ENCODE data around the gene ANKS3.

Gene ANKS3

GRCh38 chr16:4734063-4734729, at the start of gene ANKS3, which contains the start of gene DNAAF8:
TSS of gene ANKS3 (minus strand) at chr16:4734271. CDS start at chr16:4730149, 4,122 bp downstream.
TSS of gene DNAAF8 (plus strand) at chr16:4734537. CDS start at chr16:4736515, 1,978 bp downstream.
- peak; percentile 72 for DNase-seq (ENCODE audit: low read depth)

GRCh38 chr16:4783251-4783950, 49.3 kb upstream of the ANKS3 start:
- DNase-seq (ENCODE audit: low read depth) = no peak

DNA sequence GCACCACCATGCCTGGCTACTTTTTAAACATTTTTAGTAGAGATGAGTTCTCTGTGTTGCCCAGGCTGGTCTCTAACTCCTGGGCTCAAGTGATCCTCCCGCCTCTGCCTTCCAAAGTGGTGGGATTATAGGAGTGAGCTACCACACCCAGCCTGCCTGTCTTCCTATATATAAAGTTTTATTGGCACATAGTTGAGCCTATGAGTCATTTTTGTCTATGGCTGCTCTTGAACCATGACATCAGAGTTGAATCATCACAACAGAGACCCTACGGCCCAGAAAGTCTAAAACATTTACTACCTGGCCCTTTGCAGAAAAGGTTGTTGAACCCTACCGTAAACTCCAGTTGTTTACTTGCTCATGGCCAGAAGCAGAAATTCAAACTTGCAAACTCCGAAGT, 46.2 kb upstream of the ANKS3 start:
- no peak for DNase-seq (ENCODE audit: low read depth)

DNA sequence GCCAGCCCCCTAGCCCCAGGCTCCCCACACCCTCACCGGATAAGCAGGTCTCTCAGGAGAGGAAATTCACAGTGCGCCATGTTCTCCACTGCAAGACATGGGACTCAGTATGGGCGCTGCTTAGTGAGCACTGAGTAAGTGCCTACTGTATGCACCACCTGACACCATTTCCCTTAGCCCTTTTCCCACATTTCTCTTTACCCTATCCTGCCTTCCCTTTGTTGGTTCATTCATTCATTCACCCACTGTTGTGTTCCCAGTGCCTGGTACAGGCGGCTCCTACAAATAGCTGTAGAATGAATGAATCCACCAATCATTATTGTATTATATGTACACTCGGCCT, 44.0 kb upstream of the ANKS3 start:
- DNase-seq (ENCODE audit: low read depth) = no peak

GRCh38 chr16:4777339-4778049, 43.4 kb upstream of the ANKS3 start:
- no peak for DNase-seq (ENCODE audit: low read depth)

GRCh38 chr16:4776141-4776705, 42.2 kb upstream of the ANKS3 start:
- no peak for DNase-seq (ENCODE audit: low read depth)

- no peak for DNase-seq (ENCODE audit: low read depth)
Observed at GRCh38 chr16:4775005-4775404, 40.9 kb upstream of the ANKS3 start.

DNA sequence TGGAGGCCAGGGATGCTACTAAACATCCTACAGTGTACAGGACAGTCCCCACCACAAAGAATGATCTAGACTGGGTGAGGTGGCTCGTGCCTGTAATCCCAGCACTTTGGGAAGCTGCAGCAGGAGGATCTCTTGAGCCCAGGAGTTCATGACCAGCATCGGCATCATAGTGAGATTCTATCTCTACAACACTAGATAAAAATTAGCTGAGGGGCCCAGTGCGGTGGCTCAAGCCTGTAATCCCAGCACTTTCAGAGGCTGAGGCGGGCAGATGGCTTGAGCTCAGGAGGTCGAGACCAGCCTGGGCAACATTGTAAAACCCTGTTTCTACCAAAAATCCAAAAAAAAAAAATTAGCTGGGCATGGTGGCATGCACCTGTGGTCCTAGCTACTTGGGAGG, 38.3 kb upstream of the ANKS3 start:
- no peak for DNase-seq (ENCODE audit: low read depth)

GRCh38 chr16:4771646-4772045, 37.6 kb upstream of the ANKS3 start:
- DNase-seq (ENCODE audit: low read depth) = no peak

DNA sequence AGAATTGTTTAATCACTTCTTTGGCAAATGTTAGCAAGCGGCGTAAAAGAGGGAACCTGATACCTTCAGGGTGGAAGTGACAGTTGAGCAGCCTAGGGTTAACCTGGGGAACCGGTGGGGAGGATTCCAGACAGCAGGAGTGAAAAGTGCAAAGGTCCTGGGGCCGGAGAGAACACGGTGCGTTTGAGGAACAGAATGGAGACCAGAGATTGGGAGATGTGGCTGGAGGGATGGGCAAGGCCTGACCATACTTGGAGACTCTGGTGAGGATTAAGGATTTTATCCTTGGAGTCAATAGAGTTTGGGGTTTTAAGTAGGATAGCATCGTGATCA, 35.2 kb upstream of the ANKS3 start:
- DNase-seq (ENCODE audit: low read depth) = no peak

DNA sequence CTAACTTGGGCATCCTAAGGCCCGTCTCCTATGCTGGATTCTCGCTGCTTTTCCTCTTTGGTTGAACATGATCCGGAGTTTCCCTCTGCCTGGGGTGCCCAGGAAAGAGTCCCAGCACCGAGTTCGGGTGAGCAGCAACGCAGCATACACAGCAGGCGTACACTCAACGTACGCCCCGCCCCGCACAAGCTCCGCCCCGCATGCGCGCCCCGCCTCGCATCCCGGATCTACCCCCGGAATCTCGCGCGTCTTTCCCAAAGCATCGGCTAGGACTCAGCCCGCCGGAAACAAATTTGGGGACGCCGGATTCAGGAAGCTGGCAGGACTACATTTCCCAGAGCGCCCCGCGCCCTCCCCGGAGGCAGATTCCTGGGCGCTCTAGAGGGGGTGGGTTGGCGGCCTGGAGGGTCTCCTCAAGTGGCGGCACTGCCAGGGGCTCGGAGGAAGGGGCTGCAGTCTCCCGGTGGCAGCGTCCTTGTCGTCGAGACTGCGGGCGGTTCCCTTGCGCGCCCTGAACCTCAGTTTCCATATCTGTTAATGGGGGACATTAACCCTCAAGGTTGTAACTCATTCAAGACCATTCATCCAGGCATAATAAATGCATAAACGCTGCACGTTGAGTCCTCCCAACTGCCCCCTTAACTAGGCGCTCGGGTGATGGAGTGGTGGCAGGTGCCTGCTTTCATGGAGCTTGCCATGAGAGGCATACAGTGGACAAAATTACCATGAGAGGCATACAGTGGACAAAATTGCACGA, 34.7 kb upstream of the ANKS3 start:
- peak; percentile 74 for DNase-seq (ENCODE audit: low read depth)

- DNase-seq (ENCODE audit: low read depth) = no peak
Observed at GRCh38 chr16:4767872-4768548, 33.9 kb upstream of the ANKS3 start.

GRCh38 chr16:4766875-4767628, 33.0 kb upstream of the ANKS3 start, which contains the start of gene ZNF500:
TSS of gene ZNF500 (minus strand) at chr16:4767162. CDS start at chr16:4765978, 1,184 bp downstream.
- peak; percentile 86 for DNase-seq (ENCODE audit: low read depth)

DNA sequence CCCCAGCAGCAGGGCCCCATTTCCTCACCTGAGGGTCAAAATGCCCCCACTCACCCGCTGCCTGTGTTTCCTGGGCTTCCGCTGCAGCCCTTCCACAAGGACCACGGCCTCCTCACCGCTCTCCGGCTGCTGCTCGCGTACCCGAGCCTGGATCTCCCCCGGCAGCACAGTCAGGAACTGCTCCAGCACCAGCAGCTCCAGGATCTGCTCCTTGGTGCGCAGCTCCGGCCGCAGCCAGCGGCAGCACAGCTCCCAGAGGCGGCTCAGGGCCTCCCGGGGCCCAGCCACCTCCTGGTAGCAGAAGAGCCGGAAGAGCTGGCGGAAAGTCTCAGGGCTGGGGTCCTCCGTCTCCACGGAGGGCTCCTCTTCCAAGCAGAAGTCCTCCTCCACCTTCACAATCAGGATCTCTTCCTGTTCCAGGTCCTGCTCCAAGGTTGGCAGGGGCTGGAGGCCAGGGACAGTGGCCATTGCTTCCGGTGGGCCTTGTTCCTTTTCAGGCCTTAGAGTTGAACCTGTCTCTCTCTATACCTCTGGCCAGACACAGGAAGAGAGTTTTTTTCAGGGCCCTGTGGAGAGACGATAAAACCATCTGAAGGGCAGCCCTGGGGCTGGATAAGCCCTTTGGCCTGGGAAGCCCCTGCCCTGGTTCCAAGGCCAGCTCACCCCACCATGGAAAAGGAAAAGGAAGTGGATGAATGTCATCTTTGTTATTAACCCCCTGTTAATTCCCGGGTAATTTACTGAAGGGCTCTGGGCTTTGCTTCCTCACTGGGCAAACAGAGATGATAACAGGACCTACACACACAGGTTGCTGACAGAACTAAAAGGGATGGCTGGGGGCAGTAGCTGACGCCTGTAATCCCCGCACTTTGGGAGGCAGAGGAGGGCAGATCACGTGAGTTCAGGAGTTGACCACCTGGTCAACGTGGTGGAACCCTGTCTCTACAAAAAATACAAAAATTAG, 31.7 kb upstream of the ANKS3 start:
- DNase-seq (ENCODE audit: low read depth) = no peak

GRCh38 chr16:4763791-4764190, 29.7 kb upstream of the ANKS3 start:
- DNase-seq (ENCODE audit: low read depth) = no peak

GRCh38 chr16:4762205-4762604, 28.1 kb upstream of the ANKS3 start:
- DNase-seq (ENCODE audit: low read depth) = no peak

DNA sequence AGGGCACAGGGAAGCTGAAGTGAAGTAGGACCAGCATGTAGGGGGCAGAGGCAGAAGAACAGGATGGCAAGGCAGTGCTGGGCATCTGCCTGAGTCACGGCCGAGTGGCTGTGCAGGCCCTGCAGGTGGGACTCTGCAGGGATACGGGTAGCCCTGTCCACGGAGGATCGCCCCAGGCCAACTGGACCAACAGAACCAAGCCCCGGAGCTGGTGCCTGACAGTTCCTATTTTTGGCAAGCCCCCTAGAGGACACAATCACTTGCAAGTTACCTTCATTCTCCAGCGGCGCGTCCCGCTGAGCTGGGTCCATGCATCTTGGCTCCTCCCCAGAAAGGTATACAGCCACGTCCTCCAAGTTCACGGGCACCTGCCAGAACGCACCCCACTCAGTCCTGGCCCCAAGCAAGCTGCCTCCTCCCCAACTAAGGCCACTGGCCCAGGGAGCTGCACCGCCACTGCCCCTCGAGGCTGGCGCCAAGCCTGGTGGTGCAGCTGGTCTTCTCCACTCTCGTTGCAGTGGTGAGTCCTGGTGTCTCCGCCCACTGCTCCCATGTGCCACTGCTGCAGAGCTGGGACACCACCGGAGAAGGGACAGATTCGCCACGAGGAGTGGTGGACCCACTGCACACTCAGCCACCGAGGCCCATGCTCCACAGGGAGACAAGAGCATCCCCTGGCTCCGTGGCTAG, 26.3 kb upstream of the ANKS3 start:
- no peak for DNase-seq (ENCODE audit: low read depth)

DNA sequence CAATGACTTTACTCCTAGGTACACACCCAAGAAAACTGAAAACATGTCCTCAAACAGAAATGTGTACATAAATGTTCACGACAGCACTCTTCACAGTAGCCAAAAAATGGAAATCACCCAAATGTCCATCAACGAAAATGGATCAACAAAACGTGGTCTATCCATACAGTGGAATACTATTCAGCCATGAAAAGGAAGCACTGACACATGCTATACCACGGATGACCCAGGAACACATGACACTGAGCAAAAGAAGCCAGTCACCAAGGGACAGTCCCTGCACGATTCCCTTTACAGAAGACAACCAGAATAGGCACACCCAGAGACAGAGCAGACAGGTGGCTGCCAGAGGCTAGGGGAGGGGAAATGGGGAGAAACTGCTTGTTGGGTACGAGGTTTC, 21.6 kb upstream of the ANKS3 start:
- no peak for DNase-seq (ENCODE audit: low read depth)

DNA sequence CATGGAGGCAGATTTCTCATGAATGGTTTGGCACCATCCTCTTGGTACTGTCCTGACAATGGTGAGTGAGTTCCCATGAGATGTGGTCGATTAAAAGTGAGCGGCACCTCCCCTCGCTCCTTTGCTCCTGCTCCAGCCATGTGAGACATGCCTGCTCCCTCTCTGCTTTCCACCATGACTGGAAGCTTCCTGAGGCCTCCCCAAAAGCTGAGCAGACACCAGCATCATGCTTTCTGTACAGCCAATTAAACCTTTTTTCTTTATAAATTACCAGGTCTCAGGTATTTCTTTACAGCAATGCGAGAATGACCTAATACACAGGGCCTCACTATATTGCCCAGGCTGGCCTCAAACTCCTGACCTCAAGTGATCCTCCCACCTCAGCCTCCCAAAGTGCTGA, 20.8 kb upstream of the ANKS3 start:
- DNase-seq (ENCODE audit: low read depth) = no peak

Measured in T-helper 22 cell (primary cell).